SHP77 (cell line): ENCODE results near the gene MAPT.

Source experiments
- DNase-seq, 2 experiments: peaks; one replicate each; lab custom pipeline; 2025; lab: John Stamatoyannopoulos, UW

The MAPT gene

GRCh38 chr17:46028981-46029565 lies 134.7 kb downstream of the MAPT start:
- DNase-seq = no peak

GRCh38 chr17:46029627-46030026 lies 135.3 kb downstream of the MAPT start:
- DNase-seq = no peak

- no peak for DNase-seq
These were observed 136.4 kb downstream of the MAPT start for GRCh38 chr17:46030752-46031151.

DNA sequence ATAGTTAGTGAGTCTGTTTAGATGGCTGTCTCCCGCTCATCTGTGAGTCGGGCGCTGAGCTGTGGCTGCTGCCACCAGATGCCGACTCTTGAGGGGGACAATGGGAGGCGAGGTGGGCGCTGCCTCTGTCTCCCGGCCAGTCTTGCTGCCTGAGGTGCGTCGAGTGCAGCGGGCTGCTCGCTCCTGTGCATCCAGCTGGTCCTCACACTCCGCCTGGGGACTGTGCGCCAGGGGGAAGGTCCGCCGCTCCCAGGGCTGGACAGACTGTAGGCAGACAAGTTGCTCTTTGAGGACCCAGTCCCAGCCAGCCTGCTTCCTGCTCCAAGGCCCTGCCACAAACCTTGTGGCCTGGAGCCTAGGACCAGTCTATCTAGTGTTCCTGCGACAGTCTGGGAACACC lies 137.1 kb downstream of the MAPT start:
- no peak for DNase-seq

GRCh38 chr17:46031920-46032319 lies 137.6 kb downstream of the MAPT start:
- DNase-seq = no peak

- no peak for DNase-seq
These were observed 138.6 kb downstream of the MAPT start for GRCh38 chr17:46032909-46033308.

- DNase-seq = no peak
These were observed 139.0 kb downstream of the MAPT start for GRCh38 chr17:46033392-46033791.

DNA sequence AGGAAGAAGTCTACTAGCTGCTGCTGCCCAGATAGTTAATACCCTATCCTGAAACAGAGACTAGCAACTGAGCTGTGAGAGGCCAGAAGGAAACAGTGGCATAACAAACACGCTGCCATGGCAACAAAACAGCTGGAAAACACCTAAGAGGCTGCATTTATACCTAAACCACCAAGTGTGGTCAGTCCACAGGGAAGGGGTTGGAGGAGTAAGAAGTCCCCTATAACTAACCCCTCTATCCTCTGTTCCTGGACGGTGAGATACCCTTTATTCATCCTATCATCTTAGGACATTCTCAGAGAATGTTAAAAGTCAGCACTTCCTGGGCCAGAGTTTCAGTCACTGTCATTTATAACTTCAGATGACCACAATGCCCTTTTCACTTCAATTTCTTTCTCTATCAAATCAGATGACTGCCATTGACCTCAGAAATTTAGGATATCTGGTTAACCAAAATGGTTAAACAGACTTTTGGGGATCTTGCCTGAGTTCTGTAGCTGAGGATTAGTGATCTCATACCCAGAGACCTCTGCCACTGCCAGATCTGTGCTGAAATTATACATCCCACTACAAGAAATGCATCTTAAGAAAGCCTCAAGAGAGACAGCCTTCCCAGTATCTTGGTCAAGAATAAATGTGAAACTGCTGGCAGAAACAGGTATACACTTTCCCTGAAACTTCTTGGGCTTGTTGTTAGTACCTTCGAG lies 140.9 kb downstream of the MAPT start:
- no peak for DNase-seq

DNA sequence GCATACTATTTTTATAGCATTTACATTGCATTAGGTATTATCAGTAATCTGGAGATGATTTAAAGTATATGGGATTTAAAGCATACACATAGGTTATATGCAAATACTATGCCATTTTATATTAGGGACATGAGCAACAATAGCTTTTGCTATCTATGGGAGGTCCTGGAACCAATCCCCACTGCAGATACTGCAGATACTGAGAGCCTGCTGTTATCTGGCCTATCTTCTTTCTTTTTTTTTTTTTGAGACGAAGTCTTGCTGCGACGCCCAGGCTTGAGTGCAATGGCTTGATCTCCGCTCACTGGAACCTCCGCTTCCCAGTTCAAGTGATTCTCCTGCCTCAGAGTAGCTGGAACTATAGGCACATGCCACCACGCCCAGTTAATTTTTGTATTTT lies 142.1 kb downstream of the MAPT start:
- DNase-seq = no peak

DNA sequence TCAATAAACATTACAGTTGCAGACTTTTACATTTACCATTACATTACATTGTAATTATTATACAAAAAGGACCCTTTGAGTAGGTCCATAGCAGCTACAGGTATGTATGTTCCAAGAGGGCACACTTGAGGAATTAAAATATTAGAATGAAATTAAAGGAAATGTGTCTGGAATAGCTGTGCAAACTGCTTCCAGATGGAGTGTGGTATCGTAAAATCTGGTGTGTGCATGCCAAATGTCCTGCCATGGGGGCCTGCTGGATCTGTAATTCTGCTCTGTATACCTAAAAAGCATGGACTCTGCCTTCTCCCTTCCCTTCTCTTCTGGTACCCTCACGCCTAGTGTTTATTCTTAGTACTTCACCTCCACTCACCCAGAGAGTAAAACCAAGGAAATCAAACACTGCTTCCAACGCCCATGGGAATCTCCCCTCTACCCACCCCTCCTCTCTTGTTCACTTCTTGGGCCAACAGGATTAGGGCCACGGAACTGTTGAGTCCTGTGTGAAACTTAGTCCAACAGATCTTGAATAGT lies 143.4 kb downstream of the MAPT start:
- DNase-seq = no peak

DNA sequence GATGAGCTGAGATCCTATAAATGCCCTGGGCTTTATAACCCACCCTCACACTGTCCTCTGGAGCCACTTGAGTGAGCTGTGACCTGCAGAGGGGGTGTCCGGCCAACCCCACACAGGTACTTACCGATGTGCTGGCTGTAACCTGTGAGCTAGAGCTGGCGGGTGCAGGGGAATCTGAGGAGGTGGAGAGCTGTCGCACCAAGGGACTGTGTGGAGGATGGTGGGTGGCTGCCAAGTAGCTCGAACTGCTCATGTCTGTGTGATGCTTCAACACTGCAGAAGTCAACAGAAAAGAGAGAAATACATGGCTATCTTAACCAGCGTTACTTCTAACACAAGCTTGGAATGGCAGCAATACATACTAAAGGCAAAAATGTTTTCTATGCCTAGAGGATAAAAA lies 144.1 kb downstream of the MAPT start:
- DNase-seq = no peak

- DNase-seq = no peak
These were observed 144.6 kb downstream of the MAPT start for GRCh38 chr17:46038937-46039336.

DNA sequence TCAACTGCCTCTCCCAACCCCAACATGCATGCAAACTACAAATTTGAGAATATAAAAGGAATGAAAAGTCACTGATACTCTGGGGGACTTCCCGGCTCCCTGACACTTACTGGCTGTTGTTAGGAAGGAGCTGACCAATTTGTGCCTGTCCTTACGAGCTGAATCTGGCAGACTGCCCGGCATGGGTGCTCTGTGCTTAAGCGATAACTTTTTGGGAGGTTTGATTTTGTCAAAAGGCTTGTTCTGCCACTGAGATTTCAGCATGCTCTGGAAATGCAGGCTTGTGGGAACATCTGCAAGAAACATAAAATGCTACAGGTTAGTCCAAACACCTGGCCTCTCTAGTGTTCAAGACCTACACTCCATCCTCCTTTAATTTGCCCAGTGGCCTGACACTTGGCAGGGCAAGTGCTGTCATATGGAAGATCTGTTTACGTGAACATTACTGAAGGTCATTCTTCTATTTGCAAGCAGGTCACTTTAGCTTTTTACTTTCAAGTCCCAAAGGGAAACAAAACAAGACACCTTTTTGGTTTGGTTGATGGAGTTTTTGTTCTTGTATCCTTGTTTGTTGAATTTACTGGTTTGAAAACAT lies 145.3 kb downstream of the MAPT start:
- no peak for DNase-seq

DNA sequence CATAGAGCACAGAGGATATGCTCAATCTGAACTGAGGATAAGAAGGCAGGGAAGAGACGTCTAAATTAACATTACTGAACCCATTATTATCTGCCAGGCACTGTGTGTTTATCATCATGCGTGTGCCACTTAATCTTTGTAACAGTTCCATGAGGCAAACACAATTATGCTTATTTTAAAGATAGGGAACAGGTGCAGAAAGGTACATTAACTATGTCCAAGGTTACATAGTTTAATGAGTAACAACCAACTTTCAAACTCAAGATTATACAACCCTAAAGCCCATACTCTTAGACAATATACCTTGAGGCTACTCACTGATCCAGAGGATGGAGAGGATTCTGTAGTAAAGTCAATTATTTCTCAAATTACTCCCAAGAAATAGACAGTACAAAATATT lies 147.9 kb downstream of the MAPT start:
- no peak for DNase-seq

- no peak for DNase-seq
These were observed 148.6 kb downstream of the MAPT start for GRCh38 chr17:46042925-46043324.

GRCh38 chr17:46043606-46044005 lies 149.3 kb downstream of the MAPT start:
- no peak for DNase-seq

DNA sequence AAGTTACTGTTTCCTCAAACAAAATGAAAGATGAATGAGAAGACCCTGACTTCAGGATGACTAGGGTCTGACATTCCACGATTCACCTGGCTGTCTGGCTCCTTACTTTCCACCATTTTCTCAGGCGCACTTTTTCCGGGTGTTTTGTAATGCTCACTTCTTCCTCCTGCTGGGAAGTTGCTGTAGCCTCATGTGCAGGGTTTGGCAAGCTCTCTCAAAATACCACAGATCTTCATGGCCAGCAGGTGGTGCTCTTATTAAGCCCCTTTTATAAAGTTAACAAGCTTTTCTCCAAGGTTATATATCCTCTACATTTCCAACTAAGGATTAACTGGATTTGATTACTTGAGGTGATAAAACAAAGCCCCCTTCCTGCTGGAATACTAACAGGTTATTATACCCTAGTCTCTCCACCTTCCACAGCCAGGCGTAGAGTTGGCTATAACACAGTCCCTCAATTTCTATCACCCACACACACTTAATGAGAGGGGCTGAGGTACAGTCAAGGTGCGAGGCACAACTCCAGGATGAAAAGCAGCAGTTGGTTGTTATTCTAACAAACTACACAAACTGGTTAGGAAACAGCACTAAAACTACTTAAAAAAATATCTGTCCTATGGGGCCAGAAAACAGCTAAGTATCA lies 150.1 kb downstream of the MAPT start:
- DNase-seq = peak; percentile 66 to 77

DNA sequence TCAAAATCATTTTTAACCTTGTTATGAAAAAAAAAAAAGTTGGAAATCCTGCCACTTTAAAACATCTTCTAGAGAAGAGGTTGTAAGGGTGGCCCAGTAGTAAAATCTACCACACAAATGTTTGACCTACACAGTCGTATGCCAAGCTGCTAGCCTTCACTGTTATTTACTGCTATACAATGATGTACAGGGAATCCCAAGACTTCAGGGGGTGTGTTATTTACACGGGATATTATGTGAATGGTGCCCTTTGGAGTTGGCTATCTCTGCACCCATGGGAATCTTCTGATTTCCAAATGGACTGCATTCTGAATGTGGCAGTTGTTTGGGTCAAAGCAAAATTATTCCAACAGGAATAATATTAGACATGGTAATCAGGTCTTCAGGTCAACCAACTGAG lies 150.6 kb downstream of the MAPT start:
- no peak for DNase-seq

DNA sequence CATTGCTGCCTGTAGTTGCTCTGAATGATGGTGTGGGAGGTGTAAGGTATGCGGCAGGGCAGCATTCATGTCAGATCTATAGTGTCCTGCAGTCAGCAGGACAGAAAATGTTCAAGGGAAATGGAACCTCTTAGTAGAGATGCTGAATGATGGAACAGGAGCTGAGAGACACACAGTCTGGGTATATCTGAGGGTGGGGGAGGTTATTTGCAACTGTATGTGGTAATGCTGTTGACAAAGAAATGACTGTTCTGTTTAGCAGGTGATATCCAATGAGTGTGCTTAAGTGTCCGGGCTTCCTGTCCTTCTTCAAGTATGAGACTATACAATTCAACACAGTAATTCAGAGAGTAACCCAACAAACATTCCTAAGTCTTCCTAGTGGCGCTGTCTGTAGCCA lies 151.3 kb downstream of the MAPT start:
- DNase-seq = no peak

GRCh38 chr17:46046957-46047356 lies 152.6 kb downstream of the MAPT start:
- DNase-seq = no peak

- no peak for DNase-seq
These were observed 153.0 kb downstream of the MAPT start for GRCh38 chr17:46047398-46047797.

GRCh38 chr17:46047856-46048255 lies 153.5 kb downstream of the MAPT start:
- DNase-seq = no peak

- DNase-seq = no peak
These were observed 155.3 kb downstream of the MAPT start for GRCh38 chr17:46049656-46050055.
